ENCODE results near the gene GARIN5A. TPM values are rescaled to one million over a fixed set of nuclear protein-coding genes. Genes with fewer than 3 reads are reported as not detected.
A peak's percentile ranks its signal among the peaks of the same experiment; 100 is the strongest.

Gene GARIN5A
- total and polyA plus RNA-seq, 9 of the 15 experiments (the other 6 are each of a cell fraction or from before 2014, with no cell fraction given), result 0.10 to 0.82 (median 0.23) TPM; not detected in 2

GRCh38 chr19:50511069-50511822, 34.6 kb upstream of the GARIN5A start, which contains the start of gene JOSD2 (continued):
- TF ChIP-seq AFF4 (CRISPR knock-in tag; IDR thresholded peaks at IDR 0.05) (peak; percentile 79; the same call in 1 of the 2 replicates), BCOR (IDR thresholded peaks at IDR 0.05) (peak; percentile 72), EGR1 (conservative IDR thresholded peaks at IDR 0.05) (peak; percentile 81), ATF1 (CRISPR knock-in tag; IDR thresholded peaks at IDR 0.05) (peak; percentile 96), ATF1 (tag; IDR thresholded peaks at IDR 0.05) (peak; percentile 100), TOE1 (IDR thresholded peaks at IDR 0.05; ENCODE audit: borderline replicate concordance) (peak; percentile 63; the same call in 1 of the 2 replicates), TOE1 (CRISPR knock-in tag; IDR thresholded peaks at IDR 0.05; ENCODE audit: borderline replicate concordance, low read depth) (no peak), ARHGAP35 (IDR thresholded peaks at IDR 0.05; ENCODE audit: partially characterized antibody) (peak; percentile 93), CTBP1 (IDR thresholded peaks at IDR 0.05; ENCODE audit: borderline replicate concordance) (peak; percentile 72; the same call in 1 of the 2 replicates), NR2C2 (CRISPR knock-in tag; IDR thresholded peaks at IDR 0.05) (peak; percentile 75), NR2C2 (tag; IDR thresholded peaks at IDR 0.05) (peak; percentile 92), CXXC5 (CRISPR knock-in tag; IDR thresholded peaks at IDR 0.05) (peak; percentile 99), FOXK2 (conservative IDR thresholded peaks at IDR 0.05 in 1 of 2, IDR thresholded peaks at IDR 0.05 in 1 of 2; ENCODE audit: low read depth in 2 of 2) (0 out of 4 replicates have a peak, but pooled peaks of 1 of the 2 experiments have one; percentile 34), FOXA1 (IDR thresholded peaks at IDR 0.05; ENCODE audit: borderline replicate concordance) (no peak), SETDB1 (IDR thresholded peaks at IDR 0.05; ENCODE audit: low read length) (no peak)
- TF ChIP-seq, protein P1, sequence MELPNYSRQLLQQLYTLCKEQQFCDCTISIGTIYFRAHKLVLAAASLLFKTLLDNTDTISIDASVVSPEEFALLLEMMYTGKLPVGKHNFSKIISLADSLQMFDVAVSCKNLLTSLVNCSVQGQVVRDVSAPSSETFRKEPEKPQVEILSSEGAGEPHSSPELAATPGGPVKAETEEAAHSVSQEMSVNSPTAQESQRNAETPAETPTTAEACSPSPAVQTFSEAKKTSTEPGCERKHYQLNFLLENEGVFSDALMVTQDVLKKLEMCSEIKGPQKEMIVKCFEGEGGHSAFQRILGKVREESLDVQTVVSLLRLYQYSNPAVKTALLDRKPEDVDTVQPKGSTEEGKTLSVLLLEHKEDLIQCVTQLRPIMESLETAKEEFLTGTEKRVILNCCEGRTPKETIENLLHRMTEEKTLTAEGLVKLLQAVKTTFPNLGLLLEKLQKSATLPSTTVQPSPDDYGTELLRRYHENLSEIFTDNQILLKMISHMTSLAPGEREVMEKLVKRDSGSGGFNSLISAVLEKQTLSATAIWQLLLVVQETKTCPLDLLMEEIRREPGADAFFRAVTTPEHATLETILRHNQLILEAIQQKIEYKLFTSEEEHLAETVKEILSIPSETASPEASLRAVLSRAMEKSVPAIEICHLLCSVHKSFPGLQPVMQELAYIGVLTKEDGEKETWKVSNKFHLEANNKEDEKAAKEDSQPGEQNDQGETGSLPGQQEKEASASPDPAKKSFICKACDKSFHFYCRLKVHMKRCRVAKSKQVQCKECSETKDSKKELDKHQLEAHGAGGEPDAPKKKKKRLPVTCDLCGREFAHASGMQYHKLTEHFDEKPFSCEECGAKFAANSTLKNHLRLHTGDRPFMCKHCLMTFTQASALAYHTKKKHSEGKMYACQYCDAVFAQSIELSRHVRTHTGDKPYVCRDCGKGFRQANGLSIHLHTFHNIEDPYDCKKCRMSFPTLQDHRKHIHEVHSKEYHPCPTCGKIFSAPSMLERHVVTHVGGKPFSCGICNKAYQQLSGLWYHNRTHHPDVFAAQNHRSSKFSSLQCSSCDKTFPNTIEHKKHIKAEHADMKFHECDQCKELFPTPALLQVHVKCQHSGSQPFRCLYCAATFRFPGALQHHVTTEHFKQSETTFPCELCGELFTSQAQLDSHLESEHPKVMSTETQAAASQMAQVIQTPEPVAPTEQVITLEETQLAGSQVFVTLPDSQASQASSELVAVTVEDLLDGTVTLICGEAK (IDR thresholded peaks at IDR 0.05), result peak; percentile 95
- TF ChIP-seq, protein P1 (CRISPR knock-in tag; IDR thresholded peaks at IDR 0.05), result no peak
